IMR-90 (cell line): ENCODE measurements around the gene DYNC2H1. TPM values are rescaled to one million over a fixed set of nuclear protein-coding genes. Genes with fewer than 3 reads are reported as not detected.

Experiments used
- ATAC-seq: fragments of 200-7000 bp; cut with Tn5 transposase; 2 replicates; pipeline ENCODE4 v1.9.1; 2020; ENCODE audit warnings: low read depth, mild to moderate bottlenecking, moderate library complexity
- BruUV-seq: library from RNA; stranded (reverse); fragments of 400-500 nt; replicated peaks from 2 replicates; lab custom pipeline; 2021; lab: Mats Ljungman, UMichigan
- CTCF ChIA-PET: fragments of 300-600 bp; formaldehyde crosslinking; extraction: SDS; loops from one replicate; lab custom pipeline; 2021; ENCODE audit warnings: antibody characterized with exemption; lab: Yijun Ruan, JAX
- POLR2A ChIA-PET: fragments of 300-600 bp; sonication (Branson Sonifier 250); formaldehyde crosslinking; loops from one replicate; lab custom pipeline; 2022; ENCODE audit warnings: antibody characterized with exemption; ENCODE audit not compliant: unreplicated experiment; lab: Charles Lee
- DNase-seq: peaks from one replicate; pipeline ENCODE4 v3.0.0; 2013
- H2AFZ ChIP-seq: replicated peaks from 2 replicates; pipeline ENCODE3; 2013; ENCODE audit warnings: low read length, mild to moderate bottlenecking; ENCODE audit not compliant: poor library complexity
- H2AK5ac ChIP-seq: 2 replicates; pipeline ENCODE4 v1.6.1; 2013; ENCODE audit warnings: low read depth, low read length, inconsistent platforms
- H2AK9ac ChIP-seq: replicated peaks from 2 replicates; pipeline ENCODE3; 2013; ENCODE audit warnings: mild to moderate bottlenecking, low read depth, low read length, moderate library complexity; ENCODE audit not compliant: poor library complexity
- H2BK120ac ChIP-seq: 2 replicates; pipeline ENCODE4 v1.6.1; 2013; ENCODE audit warnings: low read depth, low read length, inconsistent platforms
- H2BK15ac ChIP-seq: 3 replicates; pipeline ENCODE4 v1.6.1; 2013; ENCODE audit warnings: low read depth, low read length, inconsistent platforms
- H2BK20ac ChIP-seq: 2 replicates; pipeline ENCODE4 v1.6.1; 2013; ENCODE audit warnings: low read depth, mild to moderate bottlenecking, inconsistent platforms, low read length, moderate library complexity
- H2BK5ac ChIP-seq: 2 replicates; pipeline ENCODE4 v1.6.1; 2013; ENCODE audit warnings: mild to moderate bottlenecking, low read depth, low read length, inconsistent platforms; ENCODE audit not compliant: poor library complexity, severe bottlenecking
- H3K14ac ChIP-seq: replicated peaks from 2 replicates; pipeline ENCODE4 v1.6.1; 2013; ENCODE audit warnings: low read depth, low read length, inconsistent platforms
- H3K18ac ChIP-seq: 2 replicates; pipeline ENCODE4 v1.6.1; 2013; ENCODE audit warnings: low read depth, low read length, control low read depth
- H3K23ac ChIP-seq: 2 replicates; pipeline ENCODE4 v1.6.1; 2013; ENCODE audit warnings: low read depth, low read length, inconsistent platforms
- H3K27ac ChIP-seq: 2 replicates; pipeline ENCODE4 v1.5.1; 2013; ENCODE audit warnings: mild to moderate bottlenecking, control low read depth, low read length; ENCODE audit not compliant: insufficient read depth
- H3K27me3 ChIP-seq: 2 replicates; pipeline ENCODE4 v1.6.1; 2013; ENCODE audit warnings: low read length; ENCODE audit not compliant: control insufficient read depth, insufficient read depth
- H3K36me3 ChIP-seq: 2 replicates; pipeline ENCODE4 v1.6.1; 2013; ENCODE audit warnings: low read length, mixed read lengths; ENCODE audit not compliant: control insufficient read depth, insufficient read depth
- H3K4ac ChIP-seq: 2 replicates; pipeline ENCODE4 v1.6.1; 2013; ENCODE audit warnings: low read depth, low read length, inconsistent platforms
- H3K4me1 ChIP-seq: 2 replicates; pipeline ENCODE4 v1.6.1; 2013; ENCODE audit warnings: low read length, mixed read lengths; ENCODE audit not compliant: control insufficient read depth, insufficient read depth
- H3K4me2 ChIP-seq: 2 replicates; pipeline ENCODE4 v1.6.1; 2013; ENCODE audit warnings: low read depth, mild to moderate bottlenecking, control low read depth, low read length, moderate library complexity
- H3K4me3 ChIP-seq: 2 replicates; pipeline ENCODE4 v1.5.1; 2013; ENCODE audit warnings: low read depth, mild to moderate bottlenecking, control low read depth, low read length, moderate library complexity; ENCODE audit not compliant: insufficient read depth
- H3K56ac ChIP-seq: 2 replicates; pipeline ENCODE4 v1.6.1; 2013; ENCODE audit warnings: low read length, inconsistent platforms; ENCODE audit not compliant: insufficient read depth; ENCODE audit errors: extremely low read depth
- H3K79me1 ChIP-seq, 2 experiments: 2 replicates each; pipeline ENCODE4 v1.6.1; 2013; ENCODE audit warnings: low read length in 2 of 2, inconsistent platforms in 1 of 2, low read depth in 1 of 2
- H3K9ac ChIP-seq: 2 replicates; pipeline ENCODE4 v1.6.1; 2013; ENCODE audit warnings: low read depth, low read length, control low read depth
- H3K9me1 ChIP-seq: 2 replicates; pipeline ENCODE4 v1.6.1; 2013; ENCODE audit warnings: low read length, inconsistent platforms; ENCODE audit not compliant: insufficient read depth
- H3K9me3 ChIP-seq: 2 replicates; pipeline ENCODE4 v1.6.1; 2013; ENCODE audit warnings: low read length; ENCODE audit not compliant: control insufficient read depth, insufficient read depth
- H4K20me1 ChIP-seq: 2 replicates; pipeline ENCODE4 v1.6.1; 2013; ENCODE audit warnings: low read length, inconsistent platforms; ENCODE audit not compliant: insufficient read depth
- H4K5ac ChIP-seq: 2 replicates; pipeline ENCODE4 v1.6.1; 2013; ENCODE audit warnings: mild to moderate bottlenecking, low read depth, low read length, control low read depth
- H4K8ac ChIP-seq, 2 experiments: 2 replicates each; pipeline ENCODE4 v1.6.1; 2013; ENCODE audit warnings: low read depth in 2 of 2, low read length in 2 of 2, control low read depth in 1 of 2, inconsistent platforms in 1 of 2
- H4K91ac ChIP-seq: 2 replicates; pipeline ENCODE4 v1.6.1; 2013; ENCODE audit warnings: low read depth, low read length, inconsistent platforms; ENCODE audit not compliant: insufficient read depth
- BHLHE40 ChIP-seq: fragments of 150-350 bp; IDR thresholded peaks from 2 replicates; pipeline ENCODE4 v1.6.1; 2016; ENCODE audit warnings: mild to moderate bottlenecking, low read depth, low read length
- CTCF ChIP-seq: conservative IDR thresholded peaks from 2 replicates; pipeline ENCODE4 v1.5.1; 2012; ENCODE audit warnings: mild to moderate bottlenecking, low read depth, low read length, improper control_type of control experiment
- MAFK ChIP-seq: IDR thresholded peaks from 2 replicates; pipeline ENCODE4 v1.6.1; 2012; ENCODE audit warnings: low read depth, low read length, improper control_type of control experiment
- MAZ ChIP-seq: IDR thresholded peaks from 2 replicates; pipeline ENCODE4 v1.6.1; 2012; ENCODE audit warnings: low read depth, mild to moderate bottlenecking, low read length, improper control_type of control experiment, moderate library complexity, borderline replicate concordance
- MXI1 ChIP-seq: IDR thresholded peaks from 2 replicates; pipeline ENCODE4 v1.6.1; 2012; ENCODE audit warnings: low read depth, mild to moderate bottlenecking, low read length, moderate library complexity, borderline replicate concordance
- POLR2A ChIP-seq: IDR thresholded peaks from 2 replicates; pipeline ENCODE4 v1.6.1; 2012; ENCODE audit warnings: mild to moderate bottlenecking, low read depth, low read length
- RCOR1 ChIP-seq: IDR thresholded peaks from 2 replicates; pipeline ENCODE4 v1.6.1; 2012; ENCODE audit warnings: mild to moderate bottlenecking, low read length, improper control_type of control experiment; ENCODE audit not compliant: insufficient replicate concordance
- RFX5 ChIP-seq: IDR thresholded peaks from 2 replicates; pipeline ENCODE4 v1.8.0; 2012; ENCODE audit warnings: low read depth, mild to moderate bottlenecking, low read length, moderate library complexity
- SMC3 ChIP-seq: fragments of 150-350 bp; IDR thresholded peaks from 2 replicates; pipeline ENCODE4 v1.6.1; 2016; ENCODE audit warnings: low read depth, mild to moderate bottlenecking, antibody characterized with exemption, low read length, moderate library complexity
- USF2 ChIP-seq: fragments of 150-350 bp; IDR thresholded peaks from 2 replicates; pipeline ENCODE4 v1.6.1; 2017; ENCODE audit warnings: mild to moderate bottlenecking, antibody characterized with exemption, low read length, low read depth
- dilution Hi-C: fragments of 300-500 bp; cut with HindIII; formaldehyde crosslinking; loops from one replicate; pipeline ENCODE4 v1.14.3; 2018; ENCODE audit warnings: low sequenced_read_pairs; ENCODE audit not compliant: unreplicated experiment
- in situ Hi-C: fragments of 300-500 bp; cut with MboI; formaldehyde crosslinking; loops from 3 replicates; pipeline ENCODE4 v1.14.3; 2019; ENCODE audit warnings: low sequenced_read_pairs, inconsistent platforms, mixed read lengths
- intact Hi-C: fragments of 100-400 bp; cut with micrococcal nuclease; formaldehyde crosslinking; loops from 2 replicates; pipeline ENCODE4 v1.10.0; 2022
- polyA plus RNA-seq, 3 experiments: library from polyadenylated mRNA; depleted of rRNA; stranded (reverse); fragments of >200 nt; gene quantifications; 2 replicates each; pipeline ENCODE4 v1.2.3, GENCODE V29; 2012; ENCODE audit warnings: low replicate concordance in 1 of 3
- total RNA-seq: library from RNA; depleted of rRNA; stranded (reverse); fragments of >200 nt; gene quantifications from 2 replicates; pipeline ENCODE4 v1.2.3, GENCODE V29; 2012
- TF ChIP-seq, protein P1 (sequence below): fragments of 150-350 bp; IDR thresholded peaks from 2 replicates; pipeline ENCODE4 v1.6.1; 2016; ENCODE audit warnings: low read depth, mild to moderate bottlenecking, low read length, moderate library complexity, borderline replicate concordance

Gene DYNC2H1
- total and polyA plus RNA-seq, 2 of the 4 experiments (the other 2 are of a cell fraction) = 5.7 to 21.0 TPM

GRCh38 chr11:103070142-103070541, 39.1 kb upstream of the DYNC2H1 start:
- BruUV-seq = no TSS peak
- POLR2A ChIA-PET = no interaction called here
- no peak overlapping the region for H3K9ac ChIP-seq

More at GRCh38 chr11:103070142-103070541, 39.1 kb upstream of the DYNC2H1 start:
- no peak overlapping the region for H4K5ac ChIP-seq
- no peaks in the 10 kb centered on the region for H3K9me3 ChIP-seq
- no peak overlapping the region for H3K27ac ChIP-seq
- in situ Hi-C loops (no loop called here), intact Hi-C loops (no loop called here), dilution Hi-C loops (no loop called here)
- H3K14ac ChIP-seq = no peak overlapping the region
- H4K20me1 ChIP-seq = peaks cover 5% of the 10 kb centered on the region; the same call in 1 of the 2 replicates
- CTCF ChIA-PET = interaction anchor here (1.6 kb wide), 1 partner anchor 12 kb away, joined by 6 read pairs; no protein-coding TSS in a partner anchor
- H3K56ac ChIP-seq = no peak overlapping the region
- H4K8ac ChIP-seq = no peak overlapping the region
- no peak overlapping the region for H2AK5ac ChIP-seq
- ATAC-seq (no peak), DNase-seq (no peak)
- no peak overlapping the region for H2BK20ac ChIP-seq
- no peak overlapping the region for H3K4ac ChIP-seq
- TF ChIP-seq MXI1 = no peak
- no peak for TF ChIP-seq POLR2A
- TF ChIP-seq SMC3 = no peak
- no peak for TF ChIP-seq CTCF
- TF ChIP-seq USF2 = no peak
- TF ChIP-seq, protein P1, sequence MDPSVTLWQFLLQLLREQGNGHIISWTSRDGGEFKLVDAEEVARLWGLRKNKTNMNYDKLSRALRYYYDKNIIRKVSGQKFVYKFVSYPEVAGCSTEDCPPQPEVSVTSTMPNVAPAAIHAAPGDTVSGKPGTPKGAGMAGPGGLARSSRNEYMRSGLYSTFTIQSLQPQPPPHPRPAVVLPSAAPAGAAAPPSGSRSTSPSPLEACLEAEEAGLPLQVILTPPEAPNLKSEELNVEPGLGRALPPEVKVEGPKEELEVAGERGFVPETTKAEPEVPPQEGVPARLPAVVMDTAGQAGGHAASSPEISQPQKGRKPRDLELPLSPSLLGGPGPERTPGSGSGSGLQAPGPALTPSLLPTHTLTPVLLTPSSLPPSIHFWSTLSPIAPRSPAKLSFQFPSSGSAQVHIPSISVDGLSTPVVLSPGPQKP = no peak
- no peak for TF ChIP-seq MAZ
- TF ChIP-seq MAFK = no peak
- TF ChIP-seq BHLHE40 = no peak
- no peak for TF ChIP-seq RCOR1
- TF ChIP-seq RFX5 = no peak
- no peaks in the 10 kb centered on the region for H3K4me1 ChIP-seq
- no peak overlapping the region for H3K18ac ChIP-seq
- no peaks in the 10 kb centered on the region for H3K27me3 ChIP-seq
- H2AFZ ChIP-seq = no peak overlapping the region
- no peak overlapping the region for H3K23ac ChIP-seq
- H4K91ac ChIP-seq = no peak overlapping the region
- H2AK9ac ChIP-seq = no peak overlapping the region
- peaks cover 7% of the 10 kb centered on the region for H3K36me3 ChIP-seq
- peaks cover 23 to 30% of the 10 kb centered on the region in 2 experiments for H3K79me1 ChIP-seq
- H3K4me3 ChIP-seq = no peak overlapping the region
- no peak overlapping the region for H2BK15ac ChIP-seq
- 0 out of 2 replicates have a peak, but pooled peaks cover 3% of the 10 kb centered on the region for H3K9me1 ChIP-seq
- H2BK120ac ChIP-seq = no peak overlapping the region
- no peak overlapping the region for H3K4me2 ChIP-seq
- H2BK5ac ChIP-seq = no peak overlapping the region
